ENCODE data around the gene ADCK2. TPM values are rescaled to one million over a fixed set of nuclear protein-coding genes. Genes with fewer than 3 reads are reported as not detected.

ADCK2 gene
- total RNA-seq, 3 donors from 2014 or later = 21.8 to 31.9 (median 23.6) TPM

- intact Hi-C loops (cut with DNase I; ENCODE audit: low total_unique reads) = no loop called here
- no peak for DNase-seq (ENCODE audit: low spot score in 2 of 2)
- H3K4me3 ChIP-seq = no peak overlapping the region
- H3K9me3 ChIP-seq = no peaks in the 10 kb centered on the region
- no peaks in the 10 kb centered on the region for H3K27me3 ChIP-seq
- H3K27ac ChIP-seq = no peak overlapping the region
- no peak for TF ChIP-seq POLR2AphosphoS5 (IDR thresholded peaks at IDR 0.05)
- H3K36me3 ChIP-seq = no peaks in the 10 kb centered on the region
- no peaks in the 10 kb centered on the region for H3K4me1 ChIP-seq
These were observed 49.5 kb downstream of the ADCK2 start for GRCh38 chr7:140722254-140722653.

GRCh38 chr7:140723006-140723405 lies 50.3 kb downstream of the ADCK2 start:
- no peak for TF ChIP-seq POLR2AphosphoS5 (IDR thresholded peaks at IDR 0.05)
- TF ChIP-seq CTCF (IDR thresholded peaks at IDR 0.05) = no peak
- TF ChIP-seq POLR2A (IDR thresholded peaks at IDR 0.05) = no peak
- no peak overlapping the region for H3K4me3 ChIP-seq
- no peaks in the 10 kb centered on the region for H3K36me3 ChIP-seq
- H3K27ac ChIP-seq = no peak overlapping the region
- DNase-seq (ENCODE audit: low spot score in 2 of 2) = no peak
- H3K4me1 ChIP-seq = no peaks in the 10 kb centered on the region
- H3K27me3 ChIP-seq = no peaks in the 10 kb centered on the region
- H3K9me3 ChIP-seq = no peaks in the 10 kb centered on the region
- intact Hi-C loops (cut with DNase I; ENCODE audit: low total_unique reads) = no loop called here

- H3K36me3 ChIP-seq = no peaks in the 10 kb centered on the region
- no peaks in the 10 kb centered on the region for H3K27me3 ChIP-seq
- TF ChIP-seq POLR2A (IDR thresholded peaks at IDR 0.05) = no peak
- TF ChIP-seq POLR2AphosphoS5 (IDR thresholded peaks at IDR 0.05) = no peak
- TF ChIP-seq CTCF (IDR thresholded peaks at IDR 0.05) = no peak
- intact Hi-C loops (cut with DNase I; ENCODE audit: low total_unique reads) = no loop called here
- H3K27ac ChIP-seq = no peak overlapping the region
- no peaks in the 10 kb centered on the region for H3K9me3 ChIP-seq
- DNase-seq (ENCODE audit: low spot score in 2 of 2) = no peak
- no peak overlapping the region for H3K4me3 ChIP-seq
- no peaks in the 10 kb centered on the region for H3K4me1 ChIP-seq
These were observed 50.8 kb downstream of the ADCK2 start for GRCh38 chr7:140723574-140723973.

GRCh38 chr7:140724706-140725105 lies 52.0 kb downstream of the ADCK2 start:
- Histone ChIP-seq H3K4me1 (no peaks in the 10 kb centered on the region), H3K9me3 (no peaks in the 10 kb centered on the region), H3K4me3 (no peak overlapping the region), H3K27me3 (no peaks in the 10 kb centered on the region), H3K36me3 (no peaks in the 10 kb centered on the region), H3K27ac (no peak overlapping the region)
- DNase-seq (ENCODE audit: low spot score in 2 of 2) = no peak
- intact Hi-C loops (cut with DNase I; ENCODE audit: low total_unique reads) = no loop called here
- TF ChIP-seq CTCF (IDR thresholded peaks at IDR 0.05) (no peak), POLR2AphosphoS5 (IDR thresholded peaks at IDR 0.05) (no peak), POLR2A (IDR thresholded peaks at IDR 0.05) (no peak)

- no peaks in the 10 kb centered on the region for H3K9me3 ChIP-seq
- no peak for DNase-seq (ENCODE audit: low spot score in 2 of 2)
- H3K4me3 ChIP-seq = no peak overlapping the region
- H3K4me1 ChIP-seq = no peaks in the 10 kb centered on the region
- no peaks in the 10 kb centered on the region for H3K36me3 ChIP-seq
- H3K27ac ChIP-seq = no peak overlapping the region
- TF ChIP-seq POLR2A (IDR thresholded peaks at IDR 0.05) (no peak), POLR2AphosphoS5 (IDR thresholded peaks at IDR 0.05) (no peak), CTCF (IDR thresholded peaks at IDR 0.05) (no peak)
- intact Hi-C loops (cut with DNase I; ENCODE audit: low total_unique reads) = no loop called here
- H3K27me3 ChIP-seq = no peaks in the 10 kb centered on the region
These were observed 53.5 kb downstream of the ADCK2 start for GRCh38 chr7:140726281-140726680.

GRCh38 chr7:140732416-140732815 lies 59.7 kb downstream of the ADCK2 start:
- intact Hi-C loops (cut with DNase I; ENCODE audit: low total_unique reads) = no loop called here
- DNase-seq (ENCODE audit: low spot score in 2 of 2) = no peak
- H3K9me3 ChIP-seq = no peaks in the 10 kb centered on the region
- H3K36me3 ChIP-seq = no peaks in the 10 kb centered on the region
- no peaks in the 10 kb centered on the region for H3K4me1 ChIP-seq
- TF ChIP-seq POLR2AphosphoS5 (IDR thresholded peaks at IDR 0.05) (no peak), POLR2A (IDR thresholded peaks at IDR 0.05) (no peak), CTCF (IDR thresholded peaks at IDR 0.05) (no peak)
- no peak overlapping the region for H3K27ac ChIP-seq
- no peaks in the 10 kb centered on the region for H3K27me3 ChIP-seq
- no peak overlapping the region for H3K4me3 ChIP-seq
